ENCODE data around the gene OLA1.

Gene OLA1

DNA sequence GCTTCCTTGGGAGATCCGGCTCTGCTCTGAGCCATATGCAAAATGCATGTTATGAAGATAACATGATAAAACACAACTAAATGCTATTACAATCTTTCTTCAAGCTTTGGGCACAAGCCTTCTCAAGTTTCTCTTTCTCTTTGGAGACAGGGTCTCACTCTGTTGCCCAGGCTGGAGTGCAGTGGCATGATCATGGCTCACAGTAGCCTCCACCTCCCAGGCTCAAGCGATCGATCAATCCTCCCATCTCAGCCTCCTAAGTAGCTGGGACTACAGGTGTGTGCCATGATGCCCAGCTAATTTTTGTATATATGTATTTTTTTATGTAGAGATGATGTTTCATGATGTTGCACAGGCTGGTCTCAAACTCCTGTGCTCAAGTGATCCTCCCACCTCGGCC lies 175.5 kb downstream of the OLA1 start:
- H3K27me3 ChIP-seq (ENCODE audit: insufficient read depth, low read depth, severe bottlenecking): no peaks in the 10 kb centered on the region
- H3K36me3 ChIP-seq: peaks cover 8% of the 10 kb centered on the region
- no peak overlapping the region for H3K27ac ChIP-seq
- H3K4me3 ChIP-seq (ENCODE audit: low read depth, low read length): no peak overlapping the region
- H3K9me3 ChIP-seq (ENCODE audit: severe bottlenecking): no peaks in the 10 kb centered on the region
- TF ChIP-seq, protein P1, sequence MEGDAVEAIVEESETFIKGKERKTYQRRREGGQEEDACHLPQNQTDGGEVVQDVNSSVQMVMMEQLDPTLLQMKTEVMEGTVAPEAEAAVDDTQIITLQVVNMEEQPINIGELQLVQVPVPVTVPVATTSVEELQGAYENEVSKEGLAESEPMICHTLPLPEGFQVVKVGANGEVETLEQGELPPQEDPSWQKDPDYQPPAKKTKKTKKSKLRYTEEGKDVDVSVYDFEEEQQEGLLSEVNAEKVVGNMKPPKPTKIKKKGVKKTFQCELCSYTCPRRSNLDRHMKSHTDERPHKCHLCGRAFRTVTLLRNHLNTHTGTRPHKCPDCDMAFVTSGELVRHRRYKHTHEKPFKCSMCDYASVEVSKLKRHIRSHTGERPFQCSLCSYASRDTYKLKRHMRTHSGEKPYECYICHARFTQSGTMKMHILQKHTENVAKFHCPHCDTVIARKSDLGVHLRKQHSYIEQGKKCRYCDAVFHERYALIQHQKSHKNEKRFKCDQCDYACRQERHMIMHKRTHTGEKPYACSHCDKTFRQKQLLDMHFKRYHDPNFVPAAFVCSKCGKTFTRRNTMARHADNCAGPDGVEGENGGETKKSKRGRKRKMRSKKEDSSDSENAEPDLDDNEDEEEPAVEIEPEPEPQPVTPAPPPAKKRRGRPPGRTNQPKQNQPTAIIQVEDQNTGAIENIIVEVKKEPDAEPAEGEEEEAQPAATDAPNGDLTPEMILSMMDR (IDR thresholded peaks at IDR 0.05; ENCODE audit: low read depth, low read length): no peak
- no peak for DNase-seq

DNA sequence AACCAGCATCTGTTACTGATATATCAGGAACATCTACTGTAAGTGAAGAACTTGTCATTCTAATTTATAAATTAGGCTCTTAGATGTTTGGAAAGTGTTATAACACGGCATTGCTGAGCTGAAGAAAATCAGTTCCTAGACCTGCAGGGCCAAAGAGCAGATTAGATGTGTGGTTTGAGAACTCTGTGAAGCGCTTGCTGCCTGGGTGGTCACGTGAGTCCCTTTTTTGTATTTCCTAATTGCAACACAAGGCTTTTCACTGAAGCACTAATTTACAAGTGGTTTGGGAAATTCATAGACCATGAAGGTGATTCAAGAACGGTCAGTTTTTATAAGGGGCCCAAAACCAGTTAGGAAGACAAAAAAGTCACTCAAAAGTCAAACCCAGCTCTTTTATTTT lies 176.3 kb downstream of the OLA1 start:
- no peak overlapping the region for H3K27ac ChIP-seq
- no peaks in the 10 kb centered on the region for H3K9me3 ChIP-seq (ENCODE audit: severe bottlenecking)
- no peak overlapping the region for H3K4me3 ChIP-seq (ENCODE audit: low read depth, low read length)
- H3K27me3 ChIP-seq (ENCODE audit: insufficient read depth, low read depth, severe bottlenecking): no peaks in the 10 kb centered on the region
- TF ChIP-seq, protein P1 (IDR thresholded peaks at IDR 0.05; ENCODE audit: low read depth, low read length): no peak
- no peak for DNase-seq
- peaks cover 8% of the 10 kb centered on the region for H3K36me3 ChIP-seq

DNA sequence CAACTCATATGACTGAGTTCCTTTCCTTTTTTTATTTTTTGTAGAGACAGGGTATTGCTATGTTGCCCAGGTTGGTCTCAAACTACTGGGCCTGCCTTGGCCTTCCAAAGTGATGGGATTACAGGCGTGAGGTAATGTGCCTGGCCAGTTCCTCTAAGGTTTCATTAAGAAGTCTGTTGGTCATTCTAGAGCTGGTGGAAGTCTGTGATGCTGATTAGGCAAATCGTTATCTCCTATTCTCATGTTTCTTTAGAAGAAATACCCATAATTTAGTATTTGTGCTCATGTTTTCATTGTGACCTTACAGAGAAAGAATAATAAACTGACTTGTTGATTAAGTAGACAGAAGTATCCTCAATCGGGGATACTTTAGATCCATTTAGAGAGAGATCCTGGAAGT lies 177.0 kb downstream of the OLA1 start:
- peaks cover 8% of the 10 kb centered on the region for H3K36me3 ChIP-seq
- no peak overlapping the region for H3K27ac ChIP-seq
- DNase-seq: no peak
- TF ChIP-seq, protein P1 (IDR thresholded peaks at IDR 0.05; ENCODE audit: low read depth, low read length): no peak
- no peaks in the 10 kb centered on the region for H3K27me3 ChIP-seq (ENCODE audit: insufficient read depth, low read depth, severe bottlenecking)
- H3K9me3 ChIP-seq (ENCODE audit: severe bottlenecking): no peaks in the 10 kb centered on the region
- no peak overlapping the region for H3K4me3 ChIP-seq (ENCODE audit: low read depth, low read length)

DNA sequence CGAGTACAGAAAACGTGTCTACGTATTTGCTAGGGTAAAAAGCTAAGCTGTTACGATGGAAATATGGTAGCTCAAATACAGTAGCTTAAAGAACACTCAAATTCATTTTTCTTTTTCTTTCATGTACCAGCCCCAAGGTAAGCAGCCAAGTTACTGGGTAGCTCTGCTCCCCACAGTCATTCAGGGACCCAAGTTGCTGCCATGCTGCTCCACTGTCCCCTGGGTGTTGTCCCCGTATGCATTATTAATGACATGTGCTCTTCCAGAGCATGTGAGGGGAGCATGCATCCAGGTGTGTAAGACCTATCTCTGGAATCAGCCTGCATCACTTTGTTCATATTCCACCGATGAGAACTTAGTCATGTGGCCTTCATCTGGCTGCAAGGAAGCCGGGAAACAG lies 178.1 kb downstream of the OLA1 start:
- Histone ChIP-seq H3K36me3 (peaks cover 8% of the 10 kb centered on the region), H3K27me3 (ENCODE audit: insufficient read depth, low read depth, severe bottlenecking) (no peaks in the 10 kb centered on the region), H3K9me3 (ENCODE audit: severe bottlenecking) (no peaks in the 10 kb centered on the region), H3K27ac (no peak overlapping the region), H3K4me3 (ENCODE audit: low read depth, low read length) (no peak overlapping the region)
- no peak for DNase-seq
- TF ChIP-seq, protein P1 (IDR thresholded peaks at IDR 0.05; ENCODE audit: low read depth, low read length): no peak

DNA sequence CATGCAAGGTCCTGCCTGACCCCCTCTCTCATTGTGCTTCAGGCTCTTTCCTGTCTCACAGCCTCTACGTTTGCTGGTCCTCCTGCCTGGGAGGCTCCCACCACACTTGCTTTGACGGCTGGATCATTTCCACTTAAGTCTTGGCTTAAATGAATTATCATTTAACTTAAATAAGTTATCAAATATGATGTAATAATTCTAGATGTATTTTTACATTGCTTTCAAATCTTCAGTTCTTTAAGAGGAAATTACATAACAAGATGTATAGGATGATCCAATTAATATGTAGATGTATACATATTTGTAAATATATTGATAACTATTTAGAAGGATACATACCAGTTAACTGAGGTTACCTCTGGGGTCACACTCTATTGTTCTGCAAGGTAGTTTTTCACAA lies 180.5 kb downstream of the OLA1 start:
- H3K27me3 ChIP-seq (ENCODE audit: insufficient read depth, low read depth, severe bottlenecking): no peaks in the 10 kb centered on the region
- H3K27ac ChIP-seq: no peak overlapping the region
- no peak overlapping the region for H3K4me3 ChIP-seq (ENCODE audit: low read depth, low read length)
- TF ChIP-seq, protein P1 (IDR thresholded peaks at IDR 0.05; ENCODE audit: low read depth, low read length): no peak
- DNase-seq: no peak
- no peaks in the 10 kb centered on the region for H3K9me3 ChIP-seq (ENCODE audit: severe bottlenecking)
- no peaks in the 10 kb centered on the region for H3K36me3 ChIP-seq

DNA sequence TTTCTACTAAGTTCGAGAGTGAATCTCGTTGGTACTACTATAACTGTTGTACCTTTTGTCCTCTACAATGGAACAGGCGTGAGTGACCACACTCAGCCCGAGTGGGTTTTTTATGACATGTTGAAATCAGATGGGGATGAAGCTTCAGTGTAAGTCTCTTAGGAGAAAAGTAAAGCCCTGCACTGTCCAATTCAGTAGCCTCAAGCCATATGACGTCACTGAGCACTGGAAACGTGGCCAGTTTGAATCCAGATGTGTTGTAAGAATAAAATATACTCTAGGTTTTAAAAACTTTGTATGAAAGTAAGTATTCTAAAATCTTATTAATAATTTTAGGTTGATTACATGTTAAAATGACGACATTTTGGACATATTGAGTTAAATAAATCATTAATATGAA lies 181.5 kb downstream of the OLA1 start:
- DNase-seq: no peak
- TF ChIP-seq, protein P1 (IDR thresholded peaks at IDR 0.05; ENCODE audit: low read depth, low read length): no peak
- no peak overlapping the region for H3K4me3 ChIP-seq (ENCODE audit: low read depth, low read length)
- H3K27ac ChIP-seq: no peak overlapping the region
- H3K36me3 ChIP-seq: no peaks in the 10 kb centered on the region
- H3K9me3 ChIP-seq (ENCODE audit: severe bottlenecking): no peaks in the 10 kb centered on the region
- no peaks in the 10 kb centered on the region for H3K27me3 ChIP-seq (ENCODE audit: insufficient read depth, low read depth, severe bottlenecking)

All from WERI-Rb-1 (cell line).